Measurements from ENCODE around the gene MTCL1.
A peak's percentile ranks its signal among the peaks of the same experiment; 100 is the strongest.

Gene MTCL1

DNA sequence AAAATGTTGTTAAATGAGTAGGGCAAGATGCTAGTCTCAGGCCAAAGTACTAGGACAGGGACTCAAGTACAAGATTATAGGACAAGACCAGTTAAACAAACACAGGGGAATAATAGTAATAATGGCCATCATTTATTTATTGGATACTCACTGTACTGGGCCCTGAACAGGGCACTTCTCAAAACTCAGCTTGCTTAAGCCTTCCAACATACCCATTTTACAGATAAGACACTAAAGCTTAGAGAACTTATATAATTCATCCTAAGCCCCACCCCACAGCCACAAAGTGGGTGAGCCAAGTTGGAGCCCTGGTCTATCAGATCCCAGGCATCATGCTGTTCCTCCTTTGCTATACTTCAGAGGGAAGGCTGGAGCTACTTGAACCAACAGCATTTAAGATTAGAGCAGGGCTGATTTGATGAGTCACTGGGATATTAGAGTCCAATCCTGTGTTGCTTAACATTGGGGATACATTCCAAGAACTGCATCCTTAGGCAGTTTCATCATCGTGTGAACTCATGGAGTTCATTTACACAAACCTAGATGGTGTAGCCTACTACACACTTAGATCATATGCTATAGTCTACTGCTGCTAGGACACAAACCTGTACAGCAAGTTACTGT lies 153.6 kb downstream of the MTCL1 start:
- in situ Hi-C loops (cut with HindIII; ENCODE audit: low pct_unique_long_range_greater_than_20kb, low sequenced_read_pairs), result no loop called here
- peak in 1 of 2 experiments; percentile 17 for DNase-seq (ENCODE audit: low read depth in 1 of 2, low spot score in 1 of 2)
- TF ChIP-seq JUND (IDR thresholded peaks at IDR 0.05; ENCODE audit: low read depth), result no peak

DNA sequence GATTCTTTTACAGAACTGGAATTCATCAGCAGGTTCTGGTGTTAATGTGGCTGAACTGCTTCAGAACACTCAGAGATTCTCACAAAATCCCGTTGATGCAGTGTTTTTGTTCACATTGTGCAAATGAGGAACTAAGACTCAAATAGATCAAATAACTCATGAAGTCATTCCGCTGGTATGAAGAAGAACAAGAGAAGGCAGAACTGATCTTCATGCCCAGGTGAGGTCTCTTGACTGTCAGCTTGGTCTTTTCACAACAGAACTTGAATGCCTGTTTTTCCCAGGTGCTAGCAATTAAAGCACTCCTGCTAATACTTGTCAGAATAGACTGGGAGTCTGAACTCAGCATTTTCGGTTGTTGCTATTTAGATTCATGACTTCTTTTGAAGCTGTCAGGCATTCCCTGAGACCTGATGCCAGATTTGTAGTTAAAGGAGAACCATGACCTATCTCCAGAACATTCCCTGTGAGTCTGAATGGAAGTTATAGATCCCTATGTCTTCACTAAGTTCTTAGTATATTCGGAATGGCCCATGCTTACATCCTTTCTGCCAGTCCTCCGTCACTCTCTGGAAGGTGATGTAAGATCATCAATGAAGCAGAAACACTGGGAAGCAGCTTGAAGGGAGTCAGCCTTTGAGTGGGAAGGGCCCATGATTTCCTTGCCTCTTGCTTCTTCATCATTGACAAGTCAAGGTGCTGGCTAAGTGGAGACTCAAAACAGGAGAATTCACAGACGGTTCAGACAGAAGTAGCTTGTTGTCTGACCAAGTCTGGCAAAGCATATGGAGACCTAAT lies 155.7 kb downstream of the MTCL1 start:
- TF ChIP-seq JUND (IDR thresholded peaks at IDR 0.05; ENCODE audit: low read depth), result no peak
- in situ Hi-C loops (cut with HindIII; ENCODE audit: low pct_unique_long_range_greater_than_20kb, low sequenced_read_pairs), result no loop called here
- DNase-seq (ENCODE audit: low read depth in 1 of 2, low spot score in 1 of 2), result peak in 1 of 2 experiments; percentile 39

DNA sequence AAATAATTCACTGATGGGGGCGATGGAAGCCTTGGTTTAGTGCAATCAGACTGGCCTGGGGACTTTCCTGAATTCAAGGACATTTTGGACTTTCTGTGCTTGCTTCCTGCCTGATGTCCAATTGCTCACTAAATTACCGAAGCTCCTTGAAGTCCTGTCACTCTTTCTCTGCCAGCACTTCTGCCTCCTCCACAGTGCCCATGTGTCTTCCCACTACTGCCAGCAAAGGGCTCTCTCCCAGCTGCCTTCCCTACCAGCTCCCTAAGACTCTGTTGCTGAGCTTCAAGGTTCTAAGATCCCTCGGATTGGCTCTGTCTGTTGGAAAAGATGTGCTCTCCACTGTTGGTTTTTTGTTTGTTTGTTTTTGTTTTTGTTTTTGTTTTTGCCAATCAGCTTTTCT lies 158.1 kb downstream of the MTCL1 start:
- TF ChIP-seq JUND (IDR thresholded peaks at IDR 0.05; ENCODE audit: low read depth), result no peak
- no peak for DNase-seq (ENCODE audit: low read depth in 1 of 2, low spot score in 1 of 2)
- in situ Hi-C loops (cut with HindIII; ENCODE audit: low pct_unique_long_range_greater_than_20kb, low sequenced_read_pairs), result no loop called here

- TF ChIP-seq JUND (IDR thresholded peaks at IDR 0.05; ENCODE audit: low read depth), result no peak
- no peak for DNase-seq (ENCODE audit: low read depth in 1 of 2, low spot score in 1 of 2)
- in situ Hi-C loops (cut with HindIII; ENCODE audit: low pct_unique_long_range_greater_than_20kb, low sequenced_read_pairs), result no loop called here
Observed at GRCh38 chr18:8865934-8866333, 160.6 kb downstream of the MTCL1 start.

DNA sequence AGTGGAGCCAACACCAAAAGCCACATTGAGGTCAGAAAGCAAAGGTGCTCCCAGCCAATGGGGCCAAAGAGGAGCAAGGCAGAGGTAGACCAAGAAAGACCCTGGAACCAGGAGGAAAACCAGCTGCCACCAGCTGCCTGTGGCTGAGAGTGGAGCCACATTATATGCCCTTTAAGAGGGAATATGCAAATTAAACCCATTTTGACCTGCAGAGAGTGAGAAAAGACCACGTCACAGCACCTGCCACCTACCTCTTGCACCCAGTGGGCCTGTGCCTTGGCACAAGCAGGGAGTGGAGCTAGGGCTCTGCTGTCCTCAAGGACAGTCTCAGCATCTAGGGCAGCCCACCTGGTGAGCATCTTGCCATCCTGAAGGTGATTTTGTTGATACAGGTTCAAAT lies 161.3 kb downstream of the MTCL1 start:
- DNase-seq (ENCODE audit: low read depth in 1 of 2, low spot score in 1 of 2), result no peak
- in situ Hi-C loops (cut with HindIII; ENCODE audit: low pct_unique_long_range_greater_than_20kb, low sequenced_read_pairs), result no loop called here
- TF ChIP-seq JUND (IDR thresholded peaks at IDR 0.05; ENCODE audit: low read depth), result no peak

DNA sequence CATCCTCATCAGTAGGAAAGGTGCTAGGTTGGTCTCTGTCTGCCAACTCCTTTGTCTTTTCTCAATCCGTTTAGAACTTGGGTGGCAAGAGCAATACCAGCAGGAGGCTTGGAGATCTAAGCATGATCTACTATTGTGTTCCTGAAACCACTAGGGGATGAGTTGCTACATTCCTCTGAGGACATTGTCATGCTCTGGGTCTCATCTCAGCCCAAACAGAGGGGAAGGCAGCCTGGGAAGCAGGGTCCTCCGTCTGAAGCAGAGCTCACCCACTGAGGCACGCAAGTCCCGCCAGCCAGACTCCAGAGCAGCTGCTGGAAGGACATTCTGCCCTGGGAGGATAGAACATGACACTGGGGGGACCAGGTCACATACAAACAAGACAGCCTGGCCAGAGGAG lies 162.9 kb downstream of the MTCL1 start:
- in situ Hi-C loops (cut with HindIII; ENCODE audit: low pct_unique_long_range_greater_than_20kb, low sequenced_read_pairs), result no loop called here
- DNase-seq (ENCODE audit: low read depth in 1 of 2, low spot score in 1 of 2), result no peak
- TF ChIP-seq JUND (IDR thresholded peaks at IDR 0.05; ENCODE audit: low read depth), result no peak

DNA sequence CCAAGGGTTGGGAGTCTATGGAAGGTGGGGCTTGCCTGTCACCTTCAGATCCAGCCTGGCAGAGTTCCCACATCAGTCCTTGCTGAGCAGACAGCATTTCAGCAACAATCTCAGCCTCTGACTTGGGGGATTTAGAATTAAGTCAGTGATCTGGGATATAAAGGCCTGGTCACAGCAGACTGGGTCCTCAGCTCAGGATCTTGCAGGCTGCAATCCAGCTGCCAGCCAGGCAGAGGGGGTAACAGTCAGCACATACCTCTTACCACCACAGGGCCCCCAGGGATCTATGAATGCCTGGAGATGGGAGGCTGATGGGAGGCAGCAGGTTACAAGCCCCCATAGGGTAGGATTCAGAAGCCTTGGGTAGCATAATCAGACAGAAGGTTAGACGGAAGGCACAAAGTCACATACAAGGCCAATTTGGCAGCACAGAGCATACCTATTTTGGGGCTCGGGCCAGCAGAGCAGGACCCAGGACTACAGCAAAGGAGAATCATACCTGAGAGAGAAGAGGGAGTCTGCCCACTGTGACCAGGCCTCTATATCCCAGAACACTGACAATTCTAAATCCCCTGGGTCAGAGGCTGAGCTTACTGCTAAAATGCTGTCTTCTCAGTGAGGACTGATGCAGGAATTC lies 163.5 kb downstream of the MTCL1 start:
- no peak for DNase-seq (ENCODE audit: low read depth in 1 of 2, low spot score in 1 of 2)
- in situ Hi-C loops (cut with HindIII; ENCODE audit: low pct_unique_long_range_greater_than_20kb, low sequenced_read_pairs), result no loop called here
- no peak for TF ChIP-seq JUND (IDR thresholded peaks at IDR 0.05; ENCODE audit: low read depth)

DNA sequence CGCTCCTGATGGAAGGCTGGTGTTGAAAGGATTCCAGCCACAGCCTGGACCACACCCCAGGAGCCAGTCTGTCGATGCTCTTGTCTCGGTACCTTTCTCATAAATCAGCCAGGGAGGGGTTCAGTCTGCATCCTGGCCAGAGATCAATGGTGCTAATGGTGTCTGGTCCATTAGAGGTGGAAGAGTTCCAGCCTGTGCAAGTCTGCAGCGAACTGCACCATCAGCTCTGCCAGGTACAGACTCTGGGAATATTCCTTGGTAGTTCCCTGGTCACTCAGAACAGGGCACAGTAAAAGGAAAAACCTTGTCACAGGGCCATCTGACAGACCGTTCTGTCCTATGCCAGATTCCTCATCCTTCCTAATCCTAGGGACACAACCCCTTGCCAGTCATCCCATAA lies 164.3 kb downstream of the MTCL1 start:
- no peak for TF ChIP-seq JUND (IDR thresholded peaks at IDR 0.05; ENCODE audit: low read depth)
- in situ Hi-C loops (cut with HindIII; ENCODE audit: low pct_unique_long_range_greater_than_20kb, low sequenced_read_pairs), result no loop called here
- no peak for DNase-seq (ENCODE audit: low read depth in 1 of 2, low spot score in 1 of 2)

DNA sequence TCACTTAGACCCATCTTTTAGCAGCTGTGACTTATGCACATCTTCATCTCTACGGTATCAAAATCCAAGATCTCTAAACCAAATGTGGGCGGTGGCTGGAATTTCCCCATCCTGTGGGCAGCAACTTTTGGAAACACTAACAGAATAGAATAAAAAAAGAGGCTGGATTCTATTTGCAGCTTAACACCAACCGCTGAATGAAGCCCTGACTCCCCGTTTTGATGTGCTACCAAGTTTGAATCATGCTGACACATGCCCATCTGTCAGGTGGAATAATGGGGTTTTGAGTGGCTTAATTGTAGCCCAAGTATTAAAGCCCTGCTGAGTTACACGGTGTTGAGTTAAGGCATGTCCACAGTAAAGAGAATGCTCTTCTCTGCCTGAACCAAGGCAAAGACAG lies 165.2 kb downstream of the MTCL1 start:
- in situ Hi-C loops (cut with HindIII; ENCODE audit: low pct_unique_long_range_greater_than_20kb, low sequenced_read_pairs), result no loop called here
- no peak for DNase-seq (ENCODE audit: low read depth in 1 of 2, low spot score in 1 of 2)
- TF ChIP-seq JUND (IDR thresholded peaks at IDR 0.05; ENCODE audit: low read depth), result no peak

DNA sequence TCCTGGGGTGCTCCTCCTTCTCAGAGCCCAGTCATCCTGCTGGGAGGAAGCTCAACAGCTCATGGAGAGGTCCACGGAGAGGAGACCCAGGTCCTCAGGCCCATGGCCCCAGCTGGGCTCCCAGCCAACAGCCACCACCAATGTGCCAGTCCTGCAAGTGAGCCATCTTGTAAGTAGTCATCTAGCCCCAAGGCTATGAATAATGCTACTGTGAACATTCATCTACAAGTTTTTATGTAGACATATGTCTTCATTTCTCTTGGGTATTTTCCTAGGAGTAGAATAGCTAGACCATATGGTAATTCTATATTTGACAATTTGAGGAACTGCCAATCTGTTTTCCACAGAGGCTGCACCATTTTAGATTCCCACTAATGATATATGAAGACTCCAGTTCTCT lies 166.1 kb downstream of the MTCL1 start:
- in situ Hi-C loops (cut with HindIII; ENCODE audit: low pct_unique_long_range_greater_than_20kb, low sequenced_read_pairs), result no loop called here
- no peak for TF ChIP-seq JUND (IDR thresholded peaks at IDR 0.05; ENCODE audit: low read depth)
- DNase-seq (ENCODE audit: low read depth in 1 of 2, low spot score in 1 of 2), result no peak

- TF ChIP-seq JUND (IDR thresholded peaks at IDR 0.05; ENCODE audit: low read depth), result no peak
Observed at GRCh38 chr18:8874872-8875271, 169.5 kb downstream of the MTCL1 start.

DNA sequence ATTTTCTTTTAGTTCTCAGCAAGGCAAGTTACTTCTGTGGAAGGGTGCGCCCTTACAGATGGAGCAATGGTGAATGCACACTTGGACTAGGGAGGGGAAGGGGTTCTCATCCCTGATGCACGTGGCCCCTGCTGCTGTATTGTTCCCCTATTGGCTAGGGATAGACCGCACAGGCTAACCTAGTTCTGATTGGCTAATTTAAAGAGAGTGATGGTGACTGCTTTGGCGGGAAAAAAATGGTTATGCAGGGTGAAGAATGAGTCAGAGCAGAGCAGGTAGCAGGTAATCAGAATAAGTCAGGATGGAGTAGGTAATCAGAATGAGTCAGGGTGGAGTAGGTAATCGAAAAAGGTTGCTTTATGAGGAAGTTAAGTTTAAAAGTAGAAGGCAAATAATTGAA lies 171.5 kb downstream of the MTCL1 start:
- in situ Hi-C loops (cut with HindIII; ENCODE audit: low pct_unique_long_range_greater_than_20kb, low sequenced_read_pairs), result no loop called here
- DNase-seq (ENCODE audit: low read depth in 1 of 2, low spot score in 1 of 2), result no peak
- TF ChIP-seq JUND (IDR thresholded peaks at IDR 0.05; ENCODE audit: low read depth), result no peak

More at GRCh38 chr18:8874872-8875271, 169.5 kb downstream of the MTCL1 start:
- DNase-seq (ENCODE audit: low read depth in 1 of 2, low spot score in 1 of 2), result no peak
- in situ Hi-C loops (cut with HindIII; ENCODE audit: low pct_unique_long_range_greater_than_20kb, low sequenced_read_pairs), result no loop called here

DNA sequence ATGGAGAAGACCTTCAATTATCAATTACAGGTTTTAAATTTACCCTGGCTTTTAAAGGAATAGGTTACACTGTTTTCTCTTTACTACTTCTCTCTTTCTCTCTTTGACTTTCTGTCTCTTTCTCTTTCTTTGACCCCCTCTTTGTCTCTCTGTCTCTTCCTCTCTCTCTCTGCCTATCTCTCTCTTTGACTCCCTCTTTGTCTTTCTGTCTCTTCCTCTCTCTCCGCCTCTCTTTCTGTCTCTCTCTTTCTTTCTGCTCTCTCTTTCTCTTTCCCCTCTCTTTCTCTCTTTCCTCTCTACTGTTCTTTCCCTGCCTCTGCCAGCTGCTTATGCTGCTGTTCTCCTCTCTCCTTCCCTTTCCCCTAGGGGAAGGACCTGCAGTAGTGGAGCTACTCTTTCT lies 175.7 kb downstream of the MTCL1 start:
- no peak for TF ChIP-seq JUND (IDR thresholded peaks at IDR 0.05; ENCODE audit: low read depth)
- in situ Hi-C loops (cut with HindIII; ENCODE audit: low pct_unique_long_range_greater_than_20kb, low sequenced_read_pairs), result no loop called here
- DNase-seq (ENCODE audit: low read depth in 1 of 2, low spot score in 1 of 2), result no peak
